Measurements from ENCODE around the gene ZBTB33.
A peak's percentile ranks its signal among the peaks of the same experiment; 100 is the strongest.

Gene ZBTB33

DNA sequence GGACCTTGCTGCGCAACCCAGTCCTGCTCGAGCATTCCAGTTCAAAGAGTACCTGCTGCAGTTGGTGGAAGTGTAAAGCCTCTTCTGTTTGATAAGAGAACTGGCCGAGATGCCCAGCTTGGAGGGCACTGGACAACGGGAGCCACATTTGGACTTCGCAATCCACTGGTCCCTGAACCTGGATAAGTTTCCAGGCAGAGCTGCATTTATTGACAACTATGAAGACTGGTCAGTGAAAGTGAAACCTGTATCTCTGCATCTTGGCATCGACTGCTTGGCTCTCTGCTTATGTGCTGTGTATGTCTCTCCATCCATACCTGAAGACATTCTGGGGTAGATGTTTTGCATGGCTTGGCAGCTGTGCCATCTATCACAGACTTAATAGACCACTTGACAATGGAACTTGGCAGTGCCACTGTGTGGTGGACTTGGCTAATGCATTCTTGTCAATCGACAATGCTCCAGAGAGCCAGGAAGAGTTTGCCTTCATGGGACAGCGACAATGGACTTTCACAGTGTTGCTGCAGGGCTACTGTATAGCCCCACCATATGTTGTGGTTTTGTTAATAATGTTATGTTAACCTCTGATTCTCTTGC lies 43.5 kb upstream of the ZBTB33 start:
- H3K27me3 ChIP-seq (ENCODE audit: insufficient read depth, low read length, poor library complexity): no peaks in the 10 kb centered on the region
- no peak overlapping the region for H3K4me2 ChIP-seq (ENCODE audit: insufficient read depth, low read length)
- no peaks in the 10 kb centered on the region for H3K4me1 ChIP-seq (ENCODE audit: insufficient read depth, low read length)
- no peak for TF ChIP-seq EZH2 (IDR thresholded peaks at IDR 0.05; ENCODE audit: borderline replicate concordance, low read depth, low read length, severe bottlenecking)
- TF ChIP-seq CTCF (IDR thresholded peaks at IDR 0.05; ENCODE audit: borderline replicate concordance, extremely low read depth, low read length, poor library complexity, severe bottlenecking): no peak
- DNase-seq: no peak
- no peak overlapping the region for H2AFZ ChIP-seq (ENCODE audit: low read depth, low read length)
- no peaks in the 10 kb centered on the region for H3K36me3 ChIP-seq (ENCODE audit: insufficient read depth, low read length)
- no peak overlapping the region for H3K9ac ChIP-seq (ENCODE audit: low read depth, low read length)
- no peak for ATAC-seq (ENCODE audit: insufficient read depth, low read depth)
- no peaks in the 10 kb centered on the region for H4K20me1 ChIP-seq (ENCODE audit: insufficient read depth, low read length)
- H3K27ac ChIP-seq (ENCODE audit: low read length): no peak overlapping the region
- no peak overlapping the region for H3K4me3 ChIP-seq (ENCODE audit: low read depth in 1 of 2, low read length in 2 of 2)
- no peaks in the 10 kb centered on the region for H3K79me2 ChIP-seq (ENCODE audit: insufficient read depth, low read length)
- H3K9me3 ChIP-seq (ENCODE audit: insufficient read depth, low read length, severe bottlenecking): no peaks in the 10 kb centered on the region

GRCh38 chrX:120213438-120214265 lies 37.0 kb upstream of the ZBTB33 start:
- DNase-seq (peak; percentile 63), ATAC-seq (ENCODE audit: insufficient read depth, low read depth) (peak; percentile 96)
- H3K4me2 ChIP-seq (ENCODE audit: insufficient read depth, low read length): no peak overlapping the region
- no peak overlapping the region for H3K27ac ChIP-seq (ENCODE audit: low read length)
- H3K9me3 ChIP-seq (ENCODE audit: insufficient read depth, low read length, severe bottlenecking): no peaks in the 10 kb centered on the region
- TF ChIP-seq CTCF (IDR thresholded peaks at IDR 0.05; ENCODE audit: borderline replicate concordance, extremely low read depth, low read length, poor library complexity, severe bottlenecking) (peak; percentile 82), EZH2 (IDR thresholded peaks at IDR 0.05; ENCODE audit: borderline replicate concordance, low read depth, low read length, severe bottlenecking) (no peak)
- H3K27me3 ChIP-seq (ENCODE audit: insufficient read depth, low read length, poor library complexity): no peaks in the 10 kb centered on the region
- H4K20me1 ChIP-seq (ENCODE audit: insufficient read depth, low read length): no peaks in the 10 kb centered on the region
- no peak overlapping the region for H3K9ac ChIP-seq (ENCODE audit: low read depth, low read length)
- no peak overlapping the region for H3K4me3 ChIP-seq (ENCODE audit: low read depth in 1 of 2, low read length in 2 of 2)
- H3K79me2 ChIP-seq (ENCODE audit: insufficient read depth, low read length): no peaks in the 10 kb centered on the region
- no peaks in the 10 kb centered on the region for H3K4me1 ChIP-seq (ENCODE audit: insufficient read depth, low read length)
- no peaks in the 10 kb centered on the region for H3K36me3 ChIP-seq (ENCODE audit: insufficient read depth, low read length)
- H2AFZ ChIP-seq (ENCODE audit: low read depth, low read length): no peak overlapping the region

DNA sequence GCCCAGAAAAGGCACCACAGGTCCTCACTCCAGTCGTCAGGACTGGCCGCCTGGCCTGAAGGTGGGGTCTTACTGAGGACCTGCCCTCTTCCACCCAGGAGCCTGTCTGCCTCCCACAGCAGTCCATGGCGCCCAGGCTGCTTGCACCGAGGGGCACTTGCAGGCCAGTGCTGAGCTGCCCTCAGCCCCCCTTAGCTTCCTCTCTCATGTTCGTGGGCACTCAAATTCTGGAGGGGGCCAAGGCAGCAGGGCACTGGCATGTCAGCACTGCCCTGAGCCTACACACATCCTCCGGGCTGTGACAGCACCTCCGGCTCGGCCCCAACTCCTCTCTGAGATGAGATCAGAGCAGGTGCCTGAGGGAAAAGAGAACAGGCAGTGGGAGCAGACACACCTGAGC lies 27.2 kb upstream of the ZBTB33 start:
- DNase-seq (no peak), ATAC-seq (ENCODE audit: insufficient read depth, low read depth) (no peak)
- no peak overlapping the region for H3K27ac ChIP-seq (ENCODE audit: low read length)
- H3K79me2 ChIP-seq (ENCODE audit: insufficient read depth, low read length): no peaks in the 10 kb centered on the region
- H3K9ac ChIP-seq (ENCODE audit: low read depth, low read length): no peak overlapping the region
- no peak for TF ChIP-seq CTCF (IDR thresholded peaks at IDR 0.05; ENCODE audit: borderline replicate concordance, extremely low read depth, low read length, poor library complexity, severe bottlenecking)
- TF ChIP-seq EZH2 (IDR thresholded peaks at IDR 0.05; ENCODE audit: borderline replicate concordance, low read depth, low read length, severe bottlenecking): no peak
- H3K36me3 ChIP-seq (ENCODE audit: insufficient read depth, low read length): no peaks in the 10 kb centered on the region
- H3K9me3 ChIP-seq (ENCODE audit: insufficient read depth, low read length, severe bottlenecking): no peaks in the 10 kb centered on the region
- H3K27me3 ChIP-seq (ENCODE audit: insufficient read depth, low read length, poor library complexity): no peaks in the 10 kb centered on the region
- no peaks in the 10 kb centered on the region for H3K4me1 ChIP-seq (ENCODE audit: insufficient read depth, low read length)
- no peak overlapping the region for H3K4me3 ChIP-seq (ENCODE audit: low read depth in 1 of 2, low read length in 2 of 2)
- no peak overlapping the region for H3K4me2 ChIP-seq (ENCODE audit: insufficient read depth, low read length)
- H2AFZ ChIP-seq (ENCODE audit: low read depth, low read length): no peak overlapping the region
- H4K20me1 ChIP-seq (ENCODE audit: insufficient read depth, low read length): no peaks in the 10 kb centered on the region
